Adrenal gland (tissue), 12 donors: ENCODE measurements around the gene AKR1C3. TPM values are rescaled to one million over a fixed set of nuclear protein-coding genes. Genes with fewer than 3 reads are reported as not detected.
A peak's percentile ranks its signal among the peaks of the same experiment; 100 is the strongest.

Experiments used
- DNase-seq, 7 donors: peaks; one replicate each; pipeline ENCODE4 v3.0.0-alpha.2; 2019 to 2020
- H3K27ac ChIP-seq, 5 donors: fragments of 200-600 bp; sonication (generic) in 4 of 5; 1 replicate in 3 of 5; 2 replicates in 2 of 5; pipeline versions ENCODE4 v1.5.1 to v1.8.0; 2016 to 2020; ENCODE audit warnings: mild to moderate bottlenecking in 1 of 5
- H3K27me3 ChIP-seq: fragments of 200-600 bp; 2 replicates; pipeline ENCODE4 v1.8.0; 2021
- H3K36me3 ChIP-seq, 2 donors: fragments of 200-600 bp; replicated peaks in 1 of 2; 1 replicate in 1 of 2; 2 replicates in 1 of 2; pipeline versions ENCODE4 v1.5.1 to v1.8.0; 2018 to 2022
- H3K4me1 ChIP-seq, 2 donors: fragments of 200-600 bp; replicated peaks in 1 of 2; 1 replicate in 1 of 2; 2 replicates in 1 of 2; pipeline versions ENCODE4 v1.5.1 to v1.8.0; 2018 to 2021
- H3K4me3 ChIP-seq, 4 donors: fragments of 200-600 bp; sonication (generic) in 3 of 4; one replicate each; pipeline ENCODE4 v1.5.1; 2016 to 2018
- H3K9me3 ChIP-seq, 3 donors: fragments of 200-600 bp; sonication (generic) in 1 of 3; replicated peaks in 1 of 3; 1 replicate in 2 of 3; 2 replicates in 1 of 3; pipeline versions ENCODE4 v1.5.1 to v1.8.0; 2016 to 2021
- CTCF ChIP-seq, 6 experiments: fragments of 450-650 bp in 4 of 6; fragments of 200-600 bp in 2 of 6; sonication (generic) in 1 of 6; IDR thresholded peaks; 1 replicate in 5 of 6; 2 replicates in 1 of 6; pipeline versions ENCODE4 v1.5.1 to v1.8.0; 2016 to 2021; ENCODE audit warnings: antibody characterized with exemption in 6 of 6, mild to moderate bottlenecking in 2 of 6, moderate library complexity in 1 of 6
- POLR2A ChIP-seq, 2 donors: fragments of 450-650 bp; IDR thresholded peaks; one replicate each; pipeline ENCODE4 v1.6.1; 2017; ENCODE audit warnings: antibody characterized with exemption in 2 of 2, mild to moderate bottlenecking in 2 of 2, moderate library complexity in 1 of 2
- WGBS, 4 donors: extraction: QIAGEN DNeasy Blood & Tissue Kit in 2 of 4; methylation state at CpG; one replicate each; pipeline versions ENCODE4 v1.1.5 to v1.1.7; 2013 to 2017; 5-methylcytosine and 5-hydroxymethylcytosine counted together
- intact Hi-C, 2 donors: fragments of 100-400 bp; cut with DNase I; formaldehyde crosslinking; loops; one replicate each; pipeline versions ENCODE4 v1.14.1 to v1.15.0; 2022 to 2023
- polyA plus RNA-seq, 3 donors: library from polyadenylated mRNA; stranded (reverse); fragments of 200-250 nt in 2 of 3; fragments of 350-450 nt in 1 of 3; fragmentation: Illumina TruSeq in 1 of 3; extraction: RNeasy Lipid Tissue Mini Kit (QIAGEN cat#74804) in 1 of 3; gene quantifications; one replicate each; pipeline ENCODE4 v1.2.3, GENCODE V29; 2013 to 2014
- total RNA-seq, 9 donors: library from RNA; depleted of rRNA in 4 of 9; stranded (reverse); fragments of >200 nt in 4 of 9; fragments of 120-200 nt in 1 of 9; fragmentation: NEBNext Ultra II Directional in 1 of 9; extraction: Animal tissue kit (Norgen Biotek cat#: 25700) in 1 of 9; gene quantifications; one replicate each; pipeline versions ENCODE4 v1.1.0 to v1.2.4, GENCODE V29; 2013 to 2023
- donor health status: healthy with polysubstance abuse.
- donor health status: Bipolar disorder and iron deficiency.
- donor health status: DM: yes; HTN: yes; CAD: no.
- donor health status: DM: no; HTN: no; CAD: no.
- donor health status: DM: no; HTN: no; CAD: no.
- donor health status: DM: yes; HTN: yes; CAD: no.

The AKR1C3 gene
- total and polyA plus RNA-seq, 12 donors, result 0.67 to 74.8 (median 45.2) TPM

- no peaks in the 10 kb centered on the region for H3K27me3 ChIP-seq
- WGBS, 4 donors, result 96 to 100% (median 97%) methylated on average over 1 of the region's 1 CpG
- H3K27ac ChIP-seq, result no peak overlapping the region
- H3K4me3 ChIP-seq, result no peak overlapping the region
- intact Hi-C loops, result no loop called here
- no peak for DNase-seq
- no peaks in the 10 kb centered on the region for H3K36me3 ChIP-seq
- no peaks in the 10 kb centered on the region for H3K9me3 ChIP-seq
- TF ChIP-seq POLR2A (IDR thresholded peaks at IDR 0.05) (no peak), CTCF (IDR thresholded peaks at IDR 0.05) (no peak)
- H3K4me1 ChIP-seq, result no peaks in the 10 kb centered on the region
These were observed 13.1 kb upstream of the AKR1C3 start for GRCh38 chr10:5081091-5081490.

- no peak for TF ChIP-seq POLR2A (IDR thresholded peaks at IDR 0.05)
- no peak for TF ChIP-seq CTCF (IDR thresholded peaks at IDR 0.05)
- Histone ChIP-seq H3K4me1 (no peaks in the 10 kb centered on the region), H3K9me3 (peaks cover 0 to 6% (median 0%) of the 10 kb centered on the region in 3 donors), H3K36me3 (no peaks in the 10 kb centered on the region), H3K27ac (no peak overlapping the region), H3K4me3 (no peak overlapping the region), H3K27me3 (no peaks in the 10 kb centered on the region)
- DNase-seq, result no peak
- 77 to 92% (median 87%) methylated on average over 2 of the region's 2 CpGs for WGBS, 4 donors
- intact Hi-C loops, result no loop called here
These were observed 5.4 kb upstream of the AKR1C3 start for GRCh38 chr10:5088703-5089261.

- intact Hi-C loops, result loop anchor here (10.0 kb wide), 2 partner anchors 65 to 75 kb away; no protein-coding TSS in a partner anchor
- Histone ChIP-seq H3K27me3 (no peaks in the 10 kb centered on the region), H3K36me3 (no peaks in the 10 kb centered on the region), H3K27ac (no peak overlapping the region), H3K4me1 (no peaks in the 10 kb centered on the region), H3K9me3 (peaks cover 0 to 6% (median 0%) of the 10 kb centered on the region in 3 donors), H3K4me3 (no peak overlapping the region)
- no peak for TF ChIP-seq POLR2A (IDR thresholded peaks at IDR 0.05)
- TF ChIP-seq CTCF (IDR thresholded peaks at IDR 0.05), result peak in 1 of 6 experiments; percentile 20
- DNase-seq, result no peak
- 48 to 62% (median 61%) methylated on average over 4 of the region's 4 CpGs for WGBS, 4 donors
These were observed 4.3 kb upstream of the AKR1C3 start for GRCh38 chr10:5089865-5090264.

- TF ChIP-seq CTCF (IDR thresholded peaks at IDR 0.05) (no peak), POLR2A (IDR thresholded peaks at IDR 0.05) (no peak)
These were observed 3.7 kb upstream of the AKR1C3 start for GRCh38 chr10:5090551-5090950.

More at GRCh38 chr10:5090551-5090950, 3.7 kb upstream of the AKR1C3 start:
- no peak for DNase-seq
- intact Hi-C loops, result loop anchor here (10.0 kb wide), 2 partner anchors 66 to 76 kb away; no protein-coding TSS in a partner anchor
- no peaks in the 10 kb centered on the region for H3K36me3 ChIP-seq
- H3K4me3 ChIP-seq, result no peak overlapping the region
- no peaks in the 10 kb centered on the region for H3K27me3 ChIP-seq
- H3K4me1 ChIP-seq, result peaks cover 0 to under 1% of the 10 kb centered on the region in 2 donors
- peaks cover 0 to 6% (median 0%) of the 10 kb centered on the region in 3 donors for H3K9me3 ChIP-seq
- H3K27ac ChIP-seq, result no peak overlapping the region
